MM.1S (cell line): Measurements from ENCODE around the gene EVI5.

ENCODE experiments used
- EZH2 ChIP-seq: fragments of 300-600 bp; sonication (generic); optimal IDR thresholded peaks from 2 replicates; pipeline ENCODE3; 2017; ENCODE audit warnings: low read depth, mild to moderate bottlenecking, antibody characterized with exemption, low read length, mixed read lengths
- TF ChIP-seq, protein P1 (sequence below): fragments of 300-600 bp; sonication (generic); IDR thresholded peaks from 2 replicates; pipeline ENCODE4 v1.5.1; 2016; ENCODE audit warnings: antibody characterized with exemption, low read length, mixed read lengths

DNA sequence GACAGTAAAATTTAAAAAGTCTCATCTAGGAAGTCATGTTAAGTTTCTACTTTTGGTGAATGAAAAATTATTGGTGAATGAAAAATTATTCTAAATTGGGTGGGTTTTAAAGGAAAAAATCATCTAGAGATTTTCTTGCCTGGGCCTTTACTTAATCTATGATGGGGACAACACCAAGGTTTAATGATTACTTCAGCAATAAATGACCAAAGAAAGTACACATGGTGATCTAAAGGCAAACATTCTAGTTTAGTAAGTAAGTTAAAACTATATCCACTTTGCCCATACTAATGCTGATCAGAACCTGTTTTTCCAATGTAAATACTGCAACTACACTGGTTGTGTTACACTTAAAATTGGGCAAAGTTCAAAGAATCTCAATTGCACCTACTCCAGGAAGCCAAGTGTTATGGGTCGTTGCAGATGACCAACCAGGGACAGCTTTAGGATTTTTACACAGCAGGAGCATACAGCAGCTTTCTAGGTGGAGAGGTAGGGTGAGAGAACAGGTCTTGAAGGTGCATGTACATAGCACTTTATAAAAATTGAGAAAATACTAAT, 32.3 kb upstream of the EVI5 start:
- TF ChIP-seq EZH2: no peak
- TF ChIP-seq, protein P1, sequence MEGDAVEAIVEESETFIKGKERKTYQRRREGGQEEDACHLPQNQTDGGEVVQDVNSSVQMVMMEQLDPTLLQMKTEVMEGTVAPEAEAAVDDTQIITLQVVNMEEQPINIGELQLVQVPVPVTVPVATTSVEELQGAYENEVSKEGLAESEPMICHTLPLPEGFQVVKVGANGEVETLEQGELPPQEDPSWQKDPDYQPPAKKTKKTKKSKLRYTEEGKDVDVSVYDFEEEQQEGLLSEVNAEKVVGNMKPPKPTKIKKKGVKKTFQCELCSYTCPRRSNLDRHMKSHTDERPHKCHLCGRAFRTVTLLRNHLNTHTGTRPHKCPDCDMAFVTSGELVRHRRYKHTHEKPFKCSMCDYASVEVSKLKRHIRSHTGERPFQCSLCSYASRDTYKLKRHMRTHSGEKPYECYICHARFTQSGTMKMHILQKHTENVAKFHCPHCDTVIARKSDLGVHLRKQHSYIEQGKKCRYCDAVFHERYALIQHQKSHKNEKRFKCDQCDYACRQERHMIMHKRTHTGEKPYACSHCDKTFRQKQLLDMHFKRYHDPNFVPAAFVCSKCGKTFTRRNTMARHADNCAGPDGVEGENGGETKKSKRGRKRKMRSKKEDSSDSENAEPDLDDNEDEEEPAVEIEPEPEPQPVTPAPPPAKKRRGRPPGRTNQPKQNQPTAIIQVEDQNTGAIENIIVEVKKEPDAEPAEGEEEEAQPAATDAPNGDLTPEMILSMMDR: no peak
